ENCODE data around the gene SSH3. TPM values are rescaled to one million over a fixed set of nuclear protein-coding genes. Genes with fewer than 3 reads are reported as not detected.

The SSH3 gene
- total and polyA plus RNA-seq, 11 donors, result 8.1 to 23.9 (median 15.8) TPM

- 82 to 91% (median 86%) methylated on average over 9 to 13 of the region's 13 CpGs for WGBS, 4 donors
- intact Hi-C loops (cut with DNase I), result loop anchor here in 3 of 10 donors (5.0 kb wide), 3 partner anchors 33 to 118 kb away; partner anchors contain the start of gene SSH3 (in 1 of the 3)
These were observed 34.4 kb upstream of the SSH3 start for GRCh38 chr11:67268962-67269268.

DNA sequence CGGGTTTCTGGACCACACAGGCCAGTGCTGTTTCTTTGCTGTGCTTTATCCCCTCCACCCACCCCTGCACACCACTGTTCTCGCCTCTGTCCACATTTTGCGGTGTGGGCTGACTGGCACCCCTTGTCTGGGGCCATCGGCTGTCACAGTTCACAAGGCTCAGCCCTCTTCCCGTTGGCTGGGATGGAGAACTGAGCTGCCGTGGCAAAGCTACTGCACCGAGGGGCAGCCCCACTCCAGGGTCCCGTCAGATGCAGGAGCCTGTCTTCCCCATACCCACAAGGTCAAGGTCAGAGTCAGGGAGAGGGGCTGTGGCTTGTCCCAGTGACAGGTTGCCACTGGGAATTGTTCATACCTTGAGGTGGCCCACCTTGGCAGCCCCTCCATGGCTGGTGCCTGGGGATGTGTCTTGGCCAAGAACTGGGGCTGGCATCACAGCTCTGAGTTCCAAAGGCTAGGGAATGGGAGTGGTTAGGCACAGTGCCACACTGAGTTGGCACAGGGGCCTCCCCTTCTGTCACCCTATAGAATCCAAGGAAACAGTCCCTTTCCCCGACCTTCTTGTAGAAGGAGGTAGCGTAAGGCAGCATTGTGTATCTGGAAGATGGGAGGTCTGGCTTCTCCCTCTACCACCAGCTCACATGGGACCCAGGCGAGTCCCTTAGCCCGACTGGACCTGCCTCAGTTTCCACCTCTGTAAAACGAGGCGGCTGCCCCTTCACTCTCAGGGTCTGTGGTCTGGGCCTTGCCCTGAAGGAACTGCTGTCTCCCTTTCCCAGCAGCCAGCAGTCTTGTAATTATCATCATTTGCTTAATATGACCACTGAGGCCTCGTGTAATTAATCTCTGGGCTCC lies 33.7 kb upstream of the SSH3 start:
- Histone ChIP-seq H3K9me3 (no peaks in the 10 kb centered on the region), H3K27me3 (no peaks in the 10 kb centered on the region), H3K4me3 (peak overlapping the region in 11 of 12 donors; percentile 12 to 99 (median 37)), H3K4me1 (peaks cover 45 to 84% (median 80%) of the 10 kb centered on the region in 12 donors), H3K36me3 (peaks cover 0 to 24% (median 2%) of the 10 kb centered on the region in 9 donors), H3K27ac (peak overlapping the region; percentile 60 to 100 (median 85))
- intact Hi-C loops (cut with DNase I), result loop anchor here in 4 of 10 donors (2.0 to 5.0 kb wide), 4 partner anchors 19 to 118 kb away; partner anchors contain the start of genes ANKRD13D (in 1 of the 4) and SSH3 (in 1 of the 4)
- no peak for ATAC-seq
- TF ChIP-seq, protein P1, sequence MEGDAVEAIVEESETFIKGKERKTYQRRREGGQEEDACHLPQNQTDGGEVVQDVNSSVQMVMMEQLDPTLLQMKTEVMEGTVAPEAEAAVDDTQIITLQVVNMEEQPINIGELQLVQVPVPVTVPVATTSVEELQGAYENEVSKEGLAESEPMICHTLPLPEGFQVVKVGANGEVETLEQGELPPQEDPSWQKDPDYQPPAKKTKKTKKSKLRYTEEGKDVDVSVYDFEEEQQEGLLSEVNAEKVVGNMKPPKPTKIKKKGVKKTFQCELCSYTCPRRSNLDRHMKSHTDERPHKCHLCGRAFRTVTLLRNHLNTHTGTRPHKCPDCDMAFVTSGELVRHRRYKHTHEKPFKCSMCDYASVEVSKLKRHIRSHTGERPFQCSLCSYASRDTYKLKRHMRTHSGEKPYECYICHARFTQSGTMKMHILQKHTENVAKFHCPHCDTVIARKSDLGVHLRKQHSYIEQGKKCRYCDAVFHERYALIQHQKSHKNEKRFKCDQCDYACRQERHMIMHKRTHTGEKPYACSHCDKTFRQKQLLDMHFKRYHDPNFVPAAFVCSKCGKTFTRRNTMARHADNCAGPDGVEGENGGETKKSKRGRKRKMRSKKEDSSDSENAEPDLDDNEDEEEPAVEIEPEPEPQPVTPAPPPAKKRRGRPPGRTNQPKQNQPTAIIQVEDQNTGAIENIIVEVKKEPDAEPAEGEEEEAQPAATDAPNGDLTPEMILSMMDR (IDR thresholded peaks at IDR 0.05), result no peak
- TF ChIP-seq POLR2A (IDR thresholded peaks at IDR 0.05), result no peak
- peak in 4 of 5 donors; percentile 43 to 67 (median 56) for DNase-seq
- WGBS, 4 donors, result 30 to 35% (median 33%) methylated on average over 12 to 15 of the region's 15 CpGs

More at GRCh38 chr11:67268962-67269268, 34.4 kb upstream of the SSH3 start:
- Histone ChIP-seq H3K9me3 (no peaks in the 10 kb centered on the region), H3K27me3 (no peaks in the 10 kb centered on the region), H3K4me3 (peak overlapping the region in 8 of 12 donors; percentile 6 to 99 (median 94)), H3K4me1 (peaks cover 42 to 77% (median 73%) of the 10 kb centered on the region in 12 donors), H3K27ac (peak overlapping the region in 10 of 12 donors; percentile 68 to 100 (median 88)), H3K36me3 (peaks cover 0 to 24% (median 2%) of the 10 kb centered on the region in 9 donors)
- DNase-seq (peak in 3 of 5 donors; percentile 9 to 54 (median 22)), ATAC-seq (no peak)
- TF ChIP-seq, protein P1 (IDR thresholded peaks at IDR 0.05), result no peak
- TF ChIP-seq POLR2A (IDR thresholded peaks at IDR 0.05), result no peak

DNA sequence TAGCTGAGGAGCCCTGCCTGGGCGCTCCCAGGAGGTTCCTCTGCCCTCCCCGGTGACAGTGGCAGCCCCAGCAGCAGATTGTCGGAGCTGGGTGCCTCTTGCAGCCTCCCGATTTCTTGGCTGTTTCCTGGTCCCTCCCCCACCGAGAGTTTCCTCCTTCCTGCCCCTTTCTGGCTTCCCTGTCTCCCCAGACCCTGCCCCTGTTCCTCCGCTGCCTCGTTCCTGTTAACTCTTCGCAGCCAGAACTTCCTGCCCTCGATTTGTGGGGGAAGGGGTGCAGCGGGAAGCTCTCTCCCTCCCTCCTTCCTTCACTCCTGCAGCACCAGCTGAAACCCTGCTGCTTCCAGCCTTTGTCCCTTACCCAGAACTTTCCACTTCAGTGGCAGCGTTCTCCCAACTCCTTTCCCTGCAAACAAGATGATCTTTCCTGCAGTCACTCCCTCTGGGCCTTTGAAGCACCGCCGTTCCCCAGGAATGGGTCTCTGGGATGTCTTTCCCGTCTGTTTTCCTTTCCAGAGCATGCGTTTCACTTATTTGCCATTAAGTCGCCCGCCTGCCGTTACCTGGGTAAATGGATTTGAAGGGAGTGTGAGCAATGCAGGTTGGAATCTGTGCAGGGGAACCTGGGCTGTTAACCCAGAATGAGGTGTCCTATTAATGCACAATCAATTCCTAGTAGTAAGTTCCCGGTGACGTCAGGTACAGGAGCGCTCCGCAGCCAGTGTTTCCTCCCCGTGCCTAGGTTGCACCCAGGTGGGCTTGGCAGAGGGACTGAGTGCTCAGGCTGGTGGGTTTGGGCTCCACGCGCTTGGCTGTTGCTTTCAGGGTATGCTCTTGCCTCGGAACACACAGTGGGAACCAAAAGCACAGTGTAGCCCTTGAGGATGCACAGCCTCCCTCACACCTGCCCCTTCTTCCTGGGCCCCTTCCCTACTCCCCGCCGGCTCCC lies 32.8 kb upstream of the SSH3 start:
- H3K4me1 ChIP-seq, result peaks cover 45 to 93% (median 89%) of the 10 kb centered on the region in 12 donors
- H3K4me3 ChIP-seq, result peak overlapping the region in 11 of 12 donors; percentile 12 to 99 (median 37)
- H3K27ac ChIP-seq, result peak overlapping the region; percentile 60 to 100 (median 85)
- intact Hi-C loops (cut with DNase I), result loop anchor here in 1 of 10 donors (2.0 kb wide), 1 partner anchor 18 kb away; the partner anchor contains the start of gene ANKRD13D
- peaks cover 0 to 26% (median 2%) of the 10 kb centered on the region in 9 donors for H3K36me3 ChIP-seq
- 39 to 46% (median 43%) methylated on average over 28 of the region's 28 CpGs for WGBS, 4 donors
- DNase-seq (peak; percentile 68 to 85 (median 75)), ATAC-seq (peak in 3 of 4 donors; percentile 3 to 31 (median 11))
- no peaks in the 10 kb centered on the region for H3K9me3 ChIP-seq
- TF ChIP-seq POLR2A (IDR thresholded peaks at IDR 0.05), result no peak
- TF ChIP-seq, protein P1 (IDR thresholded peaks at IDR 0.05), result no peak
- no peaks in the 10 kb centered on the region for H3K27me3 ChIP-seq
